Effector CD8-positive, alpha-beta T cell (primary cell): ENCODE results near the gene ADARB1.

Experiments used
- DNase-seq: peaks from one replicate; lab custom pipeline; 2025; lab: John Stamatoyannopoulos, UW

ADARB1 gene

DNA sequence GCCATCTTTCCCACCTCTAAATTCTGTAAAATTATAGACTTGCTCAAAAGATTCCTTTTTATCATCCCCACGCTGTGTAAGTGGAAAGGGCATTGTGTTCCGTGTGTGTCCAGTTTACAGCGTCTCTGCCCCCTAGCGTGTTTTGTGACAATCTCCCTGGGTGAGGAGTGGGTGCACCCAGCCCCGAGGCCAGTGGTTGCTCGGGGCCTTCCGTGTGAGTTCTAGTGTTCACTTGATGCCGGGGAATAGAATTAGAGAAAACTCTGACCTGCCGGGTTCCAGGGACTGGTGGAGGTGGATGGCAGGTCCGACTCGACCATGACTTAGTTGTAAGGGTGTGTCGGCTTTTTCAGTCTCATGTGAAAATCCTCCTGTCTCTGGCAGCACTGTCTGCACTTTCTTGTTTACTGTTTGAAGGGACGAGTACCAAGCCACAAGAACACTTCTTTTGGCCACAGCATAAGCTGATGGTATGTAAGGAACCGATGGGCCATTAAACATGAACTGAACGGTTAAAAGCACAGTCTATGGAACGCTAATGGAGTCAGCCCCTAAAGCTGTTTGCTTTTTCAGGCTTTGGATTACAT, 151.5 kb downstream of the ADARB1 start:
- DNase-seq: no peak

DNA sequence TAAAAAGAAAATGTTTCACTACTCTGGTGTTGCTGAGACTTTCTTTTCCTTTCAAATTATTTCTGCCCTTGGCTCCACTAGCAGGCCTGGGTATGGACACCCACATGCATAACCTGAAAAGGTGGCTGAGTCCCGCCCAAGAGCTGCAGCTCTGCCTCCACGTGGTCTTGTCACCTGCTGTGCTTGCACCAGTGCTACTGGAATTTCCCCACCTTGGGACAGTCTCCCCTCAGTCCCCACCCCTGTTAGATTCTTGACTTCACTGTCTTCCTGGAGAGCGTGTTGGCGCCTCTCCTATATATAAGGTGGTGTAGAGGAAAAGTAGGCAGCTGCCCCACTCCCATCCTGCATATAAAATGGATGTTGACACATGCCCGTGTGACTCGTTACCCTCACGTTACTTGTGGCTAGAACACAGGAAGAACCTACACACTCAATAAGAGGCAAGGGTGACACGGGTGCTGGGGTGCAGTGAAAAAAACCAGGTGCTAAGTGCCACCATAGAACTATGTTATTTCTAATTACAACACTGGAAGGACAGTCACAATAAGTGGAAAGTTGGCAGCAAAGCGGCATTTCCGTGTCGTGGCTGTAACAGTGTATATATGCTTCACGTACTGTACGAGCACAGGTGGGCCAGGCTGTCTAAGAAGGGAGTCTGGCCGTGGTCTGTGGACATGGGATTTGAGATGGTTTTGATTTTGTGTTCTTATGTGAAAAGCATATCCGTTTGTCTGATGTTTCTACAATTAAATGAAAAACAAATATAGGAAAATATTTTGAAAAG, 152.4 kb downstream of the ADARB1 start:
- DNase-seq: no peak

DNA sequence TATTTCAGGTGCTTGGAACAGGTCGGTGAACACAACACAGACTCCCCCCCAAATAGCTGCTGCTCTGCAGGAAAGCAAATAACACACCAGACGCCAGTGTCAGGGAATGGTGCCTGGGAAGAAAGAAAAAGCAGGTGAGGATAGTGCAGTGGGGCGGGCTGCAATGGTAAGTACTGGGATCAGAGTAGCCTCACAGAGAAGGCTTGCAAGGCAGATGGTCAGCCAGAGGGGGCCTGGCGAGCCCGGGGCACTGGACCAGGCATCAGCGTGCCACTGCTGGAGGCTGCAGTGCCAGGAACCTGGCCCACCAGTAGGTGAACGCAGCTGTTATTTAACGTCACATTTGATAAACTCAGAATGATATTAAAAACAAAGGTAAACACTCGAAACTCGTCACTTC, 153.4 kb downstream of the ADARB1 start:
- no peak for DNase-seq

DNA sequence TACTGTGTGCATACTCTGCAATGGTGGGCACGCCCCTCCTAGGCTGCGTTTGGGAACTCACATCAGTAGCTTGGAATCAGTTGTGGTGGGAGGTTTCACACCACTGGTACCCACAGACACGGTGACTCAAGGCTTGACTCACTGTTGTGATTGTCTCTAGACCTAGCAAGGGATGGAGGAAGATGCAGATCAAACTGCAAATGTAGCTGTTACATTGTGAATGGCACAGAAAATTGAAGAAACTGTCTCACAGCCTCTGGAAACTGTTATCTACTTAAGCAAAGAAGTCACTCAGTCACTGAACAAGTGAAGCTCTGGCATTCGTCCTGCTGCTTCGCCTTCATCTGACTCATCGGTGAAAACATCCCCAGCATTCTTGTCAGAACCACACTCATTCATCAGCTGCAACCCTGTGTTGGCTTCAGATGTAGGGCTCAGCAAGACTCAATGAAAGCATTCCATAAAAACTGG, 153.8 kb downstream of the ADARB1 start:
- no peak for DNase-seq

DNA sequence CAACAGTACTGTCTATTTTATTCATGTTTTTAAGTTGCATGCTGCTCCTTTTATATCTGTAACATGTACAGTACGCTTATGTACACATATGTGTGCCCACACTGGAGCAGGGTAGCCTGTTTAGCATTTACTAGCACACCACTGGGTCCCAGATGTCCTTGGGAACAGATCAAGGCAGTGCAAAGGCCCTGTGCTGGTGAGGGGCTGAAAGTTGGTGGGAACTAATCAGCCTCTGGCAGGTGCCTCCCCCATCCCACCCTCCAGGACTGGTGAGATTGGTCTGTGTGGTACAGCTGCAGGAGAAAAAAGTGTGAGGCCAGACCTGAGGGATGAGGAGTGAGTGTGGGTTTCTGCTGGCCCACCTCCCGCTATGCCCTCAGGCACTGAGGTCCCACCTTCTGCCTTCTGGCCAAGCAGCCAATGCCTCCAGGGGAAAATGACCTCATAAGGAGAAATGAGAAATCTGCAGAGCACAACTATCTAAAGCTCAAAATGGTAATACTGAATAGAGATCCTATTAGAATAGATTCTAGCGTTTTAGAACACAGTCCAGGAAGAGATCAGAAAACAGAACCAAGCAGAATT, 154.4 kb downstream of the ADARB1 start:
- no peak for DNase-seq

DNA sequence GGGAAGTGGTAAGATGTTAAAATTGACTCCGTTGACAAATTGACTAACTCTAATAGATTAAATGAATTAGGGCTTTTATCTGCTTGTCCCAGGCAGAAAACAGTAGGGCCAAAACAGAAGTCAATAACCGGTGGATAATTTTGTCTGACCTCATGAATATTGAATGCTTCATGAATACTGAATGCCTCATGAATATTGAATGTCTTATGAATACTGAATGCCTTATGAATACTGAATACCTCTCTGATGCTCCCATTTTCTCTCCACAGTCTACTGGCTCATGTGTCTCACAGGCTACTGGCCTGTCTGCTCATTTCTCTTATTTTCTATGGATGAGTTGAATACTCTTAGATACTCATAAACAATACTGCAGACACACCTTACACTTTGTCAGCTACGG, 157.3 kb downstream of the ADARB1 start:
- no peak for DNase-seq

DNA sequence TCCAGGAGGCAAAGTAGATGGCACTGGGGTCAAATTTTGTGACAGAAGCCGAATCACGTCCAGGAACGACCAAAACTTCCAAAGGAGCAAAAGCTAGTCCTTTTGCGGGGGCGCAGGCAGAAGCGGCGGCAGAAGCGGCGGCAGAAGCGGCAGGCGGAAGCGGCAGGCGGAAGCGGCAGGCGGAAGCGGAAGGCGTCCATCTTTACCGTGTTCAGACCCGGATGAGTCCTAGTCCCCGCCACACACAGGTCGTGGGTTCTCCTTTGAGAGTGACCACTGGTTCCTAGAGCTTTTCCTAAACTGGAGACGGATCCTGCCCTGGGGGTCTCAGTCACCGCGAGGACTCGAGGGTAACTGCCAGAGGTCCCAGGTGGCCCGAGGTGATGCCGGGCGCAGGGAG, 159.7 kb downstream of the ADARB1 start:
- no peak for DNase-seq

DNA sequence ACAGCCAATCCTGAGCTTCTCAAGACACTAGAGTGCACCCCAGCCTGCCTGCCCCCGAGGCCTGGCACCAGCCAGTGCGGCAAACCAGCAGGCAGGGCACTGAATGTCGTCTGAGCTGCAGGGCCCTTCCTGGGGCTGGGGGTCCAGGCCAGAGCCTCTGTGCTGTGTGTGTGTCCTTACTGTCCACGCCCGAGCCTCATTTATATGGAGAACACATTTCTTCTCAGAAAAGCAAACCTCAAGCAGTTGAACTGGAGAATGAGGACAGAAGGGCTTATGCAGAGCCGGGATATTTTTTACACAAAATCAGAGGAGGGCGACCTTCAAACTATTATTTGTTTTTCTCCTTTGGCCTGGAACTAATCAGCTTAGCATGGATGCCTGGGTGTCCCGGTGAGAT, 160.6 kb downstream of the ADARB1 start:
- DNase-seq: no peak

DNA sequence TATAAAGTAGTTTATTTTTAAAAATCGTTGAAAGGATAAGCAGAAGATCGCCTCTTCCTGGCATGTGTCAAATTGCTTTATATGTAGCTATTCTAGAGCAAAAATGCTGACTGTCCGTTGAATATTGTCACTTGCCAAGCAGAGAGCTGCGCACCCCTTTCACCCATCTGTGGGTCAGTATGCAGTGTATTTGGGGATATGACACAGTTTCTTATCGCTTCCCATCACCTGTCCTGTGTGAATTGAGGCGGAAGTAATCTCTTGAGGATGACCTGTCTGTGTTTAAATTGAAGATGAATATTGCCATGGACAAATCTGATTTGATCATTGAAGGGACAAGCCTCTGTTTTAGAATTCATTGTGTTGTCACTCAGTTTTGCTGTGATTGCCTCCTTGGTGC, 161.1 kb downstream of the ADARB1 start:
- DNase-seq: no peak

DNA sequence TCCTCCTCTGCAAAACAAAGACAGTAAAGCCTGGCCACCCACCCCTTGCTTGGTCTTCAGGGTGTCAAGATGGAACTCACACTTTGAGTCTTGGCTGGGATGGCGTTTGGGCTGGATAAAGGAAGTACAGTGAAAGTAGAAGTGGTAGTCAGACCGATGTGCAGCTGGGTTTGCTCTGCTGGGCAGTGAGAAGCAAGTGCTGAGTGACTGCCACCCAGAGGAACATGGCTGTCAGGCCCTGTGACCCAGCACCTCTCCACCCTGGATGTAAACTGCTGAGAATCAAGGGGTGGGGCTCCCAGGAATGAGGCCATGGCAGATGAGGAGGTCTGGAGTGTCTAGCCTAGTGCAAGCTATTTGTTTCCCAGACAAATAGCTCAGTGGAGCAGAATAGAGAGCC, 162.1 kb downstream of the ADARB1 start:
- no peak for DNase-seq

DNA sequence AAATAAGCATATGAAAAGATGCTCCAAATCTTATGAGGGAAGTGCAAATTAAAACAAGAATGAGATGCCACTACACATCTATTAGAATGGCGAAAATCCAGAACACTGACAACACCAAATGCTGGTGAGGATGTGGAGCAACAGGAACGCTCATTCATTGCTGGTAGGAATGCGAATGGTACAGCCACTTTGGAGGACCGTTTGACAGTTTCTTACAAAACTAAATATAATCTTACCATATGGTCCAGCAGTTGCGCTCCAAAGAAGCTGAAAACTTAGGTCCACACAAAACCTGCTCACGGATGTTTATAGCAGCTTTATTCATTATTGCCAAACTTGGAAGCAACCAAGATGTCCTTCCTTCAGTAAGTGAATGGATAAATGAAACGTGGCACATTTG, 163.0 kb downstream of the ADARB1 start:
- DNase-seq: no peak

DNA sequence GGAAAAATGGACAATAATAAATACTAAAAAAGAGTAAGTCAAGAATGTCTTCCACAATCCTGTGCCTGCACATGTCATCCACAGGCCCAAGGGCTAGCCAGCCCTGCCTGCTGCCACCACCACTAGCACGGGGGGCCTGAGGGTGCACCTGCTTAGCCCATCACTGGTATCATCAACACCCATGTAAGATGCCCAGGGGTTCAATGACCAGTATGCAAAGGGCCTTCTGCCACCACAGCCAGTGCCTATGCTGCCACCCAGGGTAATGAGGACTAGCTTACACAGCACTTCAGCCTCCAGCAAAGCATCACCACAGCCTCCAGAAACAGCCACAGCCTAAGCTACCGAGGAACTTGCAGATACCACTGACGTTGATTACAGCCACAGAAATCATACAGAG, 167.0 kb downstream of the ADARB1 start:
- no peak for DNase-seq

DNA sequence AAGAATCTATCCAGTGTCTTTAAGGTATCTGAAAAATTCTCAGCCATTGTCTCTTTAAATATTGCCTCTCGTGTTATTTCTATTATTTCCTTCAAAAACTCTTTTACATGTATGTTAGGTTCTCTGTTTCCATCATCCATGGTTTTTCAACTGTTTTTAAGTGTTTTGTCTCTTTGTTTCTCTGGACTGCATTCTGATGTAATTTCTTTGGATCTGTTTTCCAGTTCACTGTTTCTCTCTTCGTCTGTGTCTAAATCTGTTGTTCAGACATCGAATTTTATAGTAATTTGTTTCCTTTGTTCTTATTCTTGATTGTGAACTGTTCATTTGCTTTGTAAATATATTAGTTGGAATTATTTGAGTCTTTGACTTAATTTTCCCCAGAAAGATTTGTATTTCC, 169.2 kb downstream of the ADARB1 start:
- DNase-seq: no peak

DNA sequence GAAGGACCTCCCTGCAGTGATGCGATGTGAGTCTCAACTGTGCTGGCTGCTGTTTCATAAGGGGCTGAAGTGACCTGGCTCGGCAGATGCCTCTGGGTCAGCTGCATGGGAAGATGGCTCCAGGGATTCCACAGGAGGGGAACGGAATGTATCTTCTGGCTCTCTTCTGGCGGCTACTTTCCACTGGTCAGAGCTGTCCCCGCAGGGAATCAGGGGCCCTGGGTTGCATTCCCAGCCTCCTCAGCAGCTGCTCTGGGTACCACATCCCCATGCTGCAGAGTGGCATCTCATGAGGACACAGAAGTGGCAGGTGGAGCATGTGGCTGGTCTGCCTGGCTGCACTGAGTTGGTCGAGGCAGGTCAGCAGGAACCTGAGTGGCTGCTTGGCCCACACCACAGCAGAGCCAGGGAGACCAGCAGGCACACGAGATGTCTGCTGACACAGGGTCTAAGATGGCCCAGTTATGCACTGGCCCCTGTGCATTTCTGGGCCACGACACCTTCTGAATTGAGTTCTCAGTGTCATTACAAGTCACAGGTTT, 170.5 kb downstream of the ADARB1 start:
- no peak for DNase-seq

DNA sequence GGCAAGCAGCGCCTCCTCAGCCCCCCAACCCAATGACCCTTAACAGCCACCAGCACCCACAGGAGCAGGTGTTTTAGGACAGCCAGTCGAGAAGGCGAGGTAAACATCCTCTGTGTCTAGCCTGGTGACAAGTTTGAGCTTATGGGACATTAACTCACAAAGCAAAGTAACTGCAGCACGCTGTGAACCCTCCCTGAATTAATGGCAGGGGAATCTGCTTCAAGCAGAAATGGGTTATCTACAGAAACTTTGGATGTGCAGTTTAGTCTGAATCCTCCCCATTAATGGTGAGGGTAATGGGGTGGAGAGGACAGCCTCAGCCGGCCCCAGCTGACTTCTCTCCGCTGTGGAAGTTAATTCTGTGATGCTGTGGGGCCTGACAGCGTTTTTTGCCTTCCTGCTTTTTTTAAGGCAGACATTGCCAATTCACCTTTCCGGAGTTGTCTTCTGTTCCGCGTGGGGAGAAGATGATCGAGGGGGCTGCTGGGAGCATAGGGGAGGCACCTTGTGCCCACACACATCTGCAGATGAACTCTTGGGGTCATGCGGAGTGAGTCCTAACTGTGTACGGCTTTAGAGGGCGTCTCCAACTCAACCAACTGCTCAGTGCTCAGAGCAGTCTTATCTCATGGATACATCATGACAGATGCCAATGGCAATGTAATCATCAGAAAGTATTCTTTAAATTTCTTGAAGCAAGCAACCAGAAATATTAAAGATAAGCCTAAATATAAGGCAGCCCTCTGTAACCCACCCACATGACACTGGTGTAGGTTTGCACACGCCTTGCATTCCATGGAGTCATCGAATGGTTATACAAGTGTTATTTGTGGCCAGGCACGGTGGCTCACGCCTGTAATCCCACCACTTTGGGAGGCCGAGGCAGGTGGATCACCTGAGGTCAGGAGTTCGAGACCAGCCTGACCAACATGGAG, 172.3 kb downstream of the ADARB1 start:
- no peak for DNase-seq

DNA sequence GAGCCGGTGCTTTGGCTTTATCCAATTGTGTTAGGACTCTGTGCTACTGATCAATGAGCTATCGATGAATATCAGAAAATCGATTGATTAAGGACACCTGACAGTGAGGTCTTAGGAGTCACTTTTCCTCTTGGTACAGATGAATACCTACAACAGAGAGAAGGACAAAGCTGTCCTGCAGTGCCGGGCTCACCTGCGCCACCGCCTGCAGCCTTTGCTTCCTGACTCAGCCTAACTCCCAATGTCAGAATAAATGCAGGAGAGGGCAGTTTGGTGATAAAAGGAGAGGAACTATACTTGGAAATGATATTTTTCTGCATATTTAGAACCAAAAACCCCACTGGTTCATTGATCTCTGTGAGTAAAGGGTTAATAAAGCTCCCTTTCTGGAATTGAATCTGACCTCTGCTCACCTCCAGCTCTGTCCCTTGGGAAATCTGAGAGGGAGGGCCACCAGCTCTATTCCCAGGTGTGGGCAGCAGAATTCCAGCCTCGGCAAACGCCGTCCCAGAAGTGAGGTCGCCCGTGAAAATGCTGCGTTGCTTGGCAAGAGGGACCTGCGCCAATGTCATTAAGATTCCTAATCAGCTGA, 174.0 kb downstream of the ADARB1 start:
- no peak for DNase-seq

DNA sequence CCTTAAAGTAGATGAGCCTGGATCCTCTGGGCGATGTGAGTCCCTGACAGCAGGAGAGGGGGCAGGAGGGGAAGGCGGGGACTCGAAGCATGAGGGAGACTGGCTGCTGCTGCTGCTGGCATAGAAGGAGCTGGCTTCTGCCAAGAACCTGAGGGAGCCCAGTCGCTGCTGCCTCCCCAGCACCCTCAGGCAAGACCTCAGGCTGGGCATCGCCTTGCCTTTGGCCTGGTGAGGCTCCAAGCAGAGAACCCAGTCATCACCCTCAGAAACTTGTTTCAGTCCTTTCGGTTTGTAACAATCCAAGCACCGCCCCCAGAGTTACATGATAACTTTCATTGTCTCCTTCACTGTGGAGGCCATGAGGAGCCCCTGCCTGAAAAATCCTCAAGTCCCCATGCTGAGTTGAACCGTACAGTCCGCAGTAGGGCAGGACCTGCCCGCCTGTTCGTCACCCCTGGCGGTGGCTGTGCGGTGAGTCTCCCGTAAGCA, 174.6 kb downstream of the ADARB1 start:
- DNase-seq: no peak

DNA sequence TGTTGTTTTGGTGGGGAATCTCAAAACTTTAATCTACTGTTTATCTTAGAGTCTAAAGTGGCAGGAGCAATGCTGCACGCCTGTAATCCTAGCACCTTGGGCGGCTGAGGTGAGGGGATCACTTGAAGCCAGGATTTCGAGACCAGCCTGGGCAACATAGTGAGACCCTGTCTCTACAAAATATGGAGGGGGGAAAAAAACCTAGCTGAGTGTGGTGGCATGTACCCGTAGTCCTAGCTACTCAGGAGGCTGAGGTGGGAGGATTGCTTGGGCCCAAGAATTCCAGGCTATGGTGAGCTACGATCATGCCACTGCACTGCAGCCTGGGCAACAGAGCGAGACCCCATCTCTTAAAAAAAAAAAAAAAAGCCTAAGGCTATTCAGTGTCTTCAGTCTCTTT, 175.2 kb downstream of the ADARB1 start:
- no peak for DNase-seq

DNA sequence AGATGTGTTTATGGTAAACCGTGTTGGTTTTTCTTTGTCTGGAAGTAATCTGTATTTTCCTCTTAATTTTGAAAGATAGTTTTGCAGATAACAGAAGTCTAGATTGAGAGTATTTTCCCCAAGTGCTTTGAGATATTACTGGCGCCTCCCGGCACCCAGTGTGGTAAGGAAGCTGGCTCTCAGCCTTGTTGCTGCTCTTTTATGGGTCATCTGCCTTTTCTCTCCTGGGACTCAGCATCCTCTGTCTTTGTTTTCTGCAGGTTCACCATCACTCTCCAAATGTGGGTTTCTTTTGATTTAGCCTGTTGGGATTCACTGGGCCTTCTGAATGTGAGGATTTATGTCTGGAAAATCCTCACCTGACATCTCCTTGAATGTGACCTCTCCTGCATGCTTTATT, 175.9 kb downstream of the ADARB1 start:
- no peak for DNase-seq

DNA sequence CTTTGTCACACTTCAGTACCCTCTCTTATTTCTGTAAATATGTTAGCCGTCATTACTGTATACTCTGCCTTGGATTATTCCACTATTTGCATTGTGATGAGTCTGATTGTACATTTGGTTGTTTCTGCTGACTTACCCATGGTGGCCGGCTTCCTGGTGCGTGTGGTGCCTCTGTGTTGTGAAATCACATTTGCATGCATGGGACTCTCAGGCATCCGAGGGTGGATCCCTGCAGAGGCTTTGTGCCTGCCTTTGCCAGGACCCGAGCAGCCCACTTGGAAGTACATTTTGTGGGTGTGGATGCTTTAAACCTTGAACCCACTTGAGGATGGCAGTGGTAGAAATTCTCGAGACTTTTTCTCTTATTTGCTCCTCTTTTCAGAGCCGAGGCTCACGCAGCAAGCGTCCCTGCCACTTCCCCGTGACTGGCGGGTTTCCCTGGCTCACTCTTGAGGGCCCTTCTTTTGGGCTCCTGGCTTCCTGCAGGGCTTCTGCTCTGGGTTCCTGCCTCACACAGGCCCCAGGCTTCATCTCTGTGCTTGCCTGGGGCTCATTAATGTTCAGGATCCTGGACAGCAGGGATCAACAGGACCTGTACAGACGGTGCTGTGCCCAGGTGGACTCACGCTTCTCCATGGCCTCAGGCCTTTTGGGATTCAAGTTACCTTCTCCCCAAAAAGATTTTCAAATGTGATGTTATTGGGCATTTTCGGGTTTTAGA, 176.7 kb downstream of the ADARB1 start:
- DNase-seq: no peak
